Left renal cortex interstitium (tissue), 4 donors: Measurements from ENCODE around the gene STAT4. TPM values are rescaled to one million over a fixed set of nuclear protein-coding genes. Genes with fewer than 3 reads are reported as not detected.

Experiments used
- DNase-seq, 4 donors: peaks; one replicate each; pipeline ENCODE4 v3.0.0-alpha.2; 2013; ENCODE audit warnings: low read depth in 4 of 4, low spot score in 2 of 4, missing footprints in 1 of 4
- polyA plus RNA-seq, 4 donors: library from polyadenylated mRNA; unstranded; fragments of 120-200 nt; gene quantifications; one replicate each; pipeline ENCODE4 v1.2.1, GENCODE V29; 2013; ENCODE audit not compliant: insufficient read length in 4 of 4

The STAT4 gene
- polyA plus RNA-seq, 4 donors: 8.1 to 13.1 (median 9.3) TPM

GRCh38 chr2:191103774-191104173, 47.0 kb downstream of the STAT4 start:
- DNase-seq: no peak

GRCh38 chr2:191100216-191100615, 50.6 kb downstream of the STAT4 start:
- DNase-seq: no peak

DNA sequence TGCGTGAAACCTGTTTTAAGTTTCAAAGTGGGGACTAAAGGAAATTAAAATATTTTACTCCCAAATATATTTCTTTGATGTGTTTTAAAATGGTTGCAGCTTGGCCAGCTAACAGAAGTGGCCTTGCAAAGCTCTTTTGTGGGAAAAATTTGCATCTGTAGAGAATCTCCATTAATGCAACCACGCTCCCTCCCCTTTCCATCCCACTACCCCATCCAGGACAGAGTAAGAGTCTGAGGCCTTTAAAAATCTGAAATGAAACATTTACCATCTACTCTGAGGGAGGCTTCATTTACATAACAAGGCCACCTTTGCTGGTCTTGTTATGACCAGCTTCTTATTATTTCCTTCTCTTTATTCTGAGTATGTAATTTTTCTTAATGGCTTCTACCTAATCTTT, 63.5 kb downstream of the STAT4 start:
- DNase-seq: no peak

- no peak for DNase-seq
Measured at GRCh38 chr2:191086706-191087105, 64.1 kb downstream of the STAT4 start.

DNA sequence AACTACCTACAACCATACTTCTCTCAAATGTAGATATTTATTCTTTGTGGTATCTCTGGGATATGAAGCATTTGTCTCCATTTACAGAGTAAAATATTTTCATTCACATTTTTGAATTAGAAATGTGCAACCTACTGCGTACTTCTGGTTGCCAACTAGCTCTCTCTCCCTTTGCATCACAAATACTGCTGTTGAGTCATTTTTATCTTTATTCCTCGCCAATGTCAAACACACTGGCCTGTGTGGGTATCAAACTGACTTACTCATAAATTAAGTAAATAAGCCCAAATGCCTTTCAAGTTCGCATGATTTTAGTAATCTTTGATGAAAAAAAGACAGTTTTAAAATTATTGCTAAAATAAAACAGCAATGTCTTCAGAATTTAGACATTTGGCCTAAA, 67.3 kb downstream of the STAT4 start:
- no peak for DNase-seq

DNA sequence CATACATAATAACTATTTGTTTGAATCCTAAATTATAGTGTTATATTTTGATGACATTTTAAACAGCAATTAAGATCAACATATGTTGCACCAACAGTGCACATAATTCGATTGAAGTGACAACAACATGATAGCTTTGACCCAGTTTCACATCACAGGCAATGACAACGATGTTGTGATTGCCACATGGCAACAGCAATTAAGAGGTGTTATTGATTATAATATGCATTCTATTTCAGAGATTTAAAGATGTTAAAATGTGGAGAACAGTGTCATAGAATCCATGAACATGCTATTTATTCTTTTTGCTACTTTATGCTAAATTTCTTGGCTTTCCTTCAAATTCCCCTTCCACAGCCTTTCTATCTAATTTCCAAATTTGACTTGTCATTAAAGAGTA, 68.5 kb downstream of the STAT4 start:
- no peak for DNase-seq

DNA sequence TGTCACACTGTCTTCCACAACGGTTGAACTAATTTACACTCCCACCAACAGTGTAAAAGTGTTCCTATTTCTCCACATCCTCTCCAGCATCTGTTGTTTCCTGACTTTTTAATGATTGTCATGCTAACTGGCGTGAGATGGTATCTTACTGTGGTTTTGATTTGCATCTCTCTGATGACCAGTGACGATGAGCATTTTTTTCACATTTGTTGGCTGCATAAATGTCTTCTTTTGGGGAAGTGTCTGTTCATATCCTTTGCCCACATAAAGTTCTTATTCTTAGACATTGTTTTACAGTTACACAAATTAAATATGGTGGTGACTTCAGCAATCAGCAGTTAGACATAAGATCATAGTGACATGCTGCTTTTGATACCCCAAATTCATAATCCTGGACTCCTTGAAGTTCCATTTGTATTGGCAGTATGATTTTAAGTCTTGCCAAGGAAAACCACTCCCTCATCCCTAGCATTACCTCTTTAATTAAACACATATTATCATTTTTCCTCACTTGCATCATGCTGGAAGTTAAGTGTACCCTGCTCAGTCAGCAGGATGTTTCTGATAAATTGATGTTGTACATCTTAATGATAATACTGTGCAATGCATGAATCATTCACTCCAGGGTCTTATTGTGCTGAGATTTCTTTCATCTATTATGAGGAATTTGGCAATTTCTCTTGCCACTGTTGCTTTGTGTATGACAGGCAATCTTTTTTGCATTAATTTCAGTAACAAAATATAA, 69.2 kb downstream of the STAT4 start:
- DNase-seq: no peak

DNA sequence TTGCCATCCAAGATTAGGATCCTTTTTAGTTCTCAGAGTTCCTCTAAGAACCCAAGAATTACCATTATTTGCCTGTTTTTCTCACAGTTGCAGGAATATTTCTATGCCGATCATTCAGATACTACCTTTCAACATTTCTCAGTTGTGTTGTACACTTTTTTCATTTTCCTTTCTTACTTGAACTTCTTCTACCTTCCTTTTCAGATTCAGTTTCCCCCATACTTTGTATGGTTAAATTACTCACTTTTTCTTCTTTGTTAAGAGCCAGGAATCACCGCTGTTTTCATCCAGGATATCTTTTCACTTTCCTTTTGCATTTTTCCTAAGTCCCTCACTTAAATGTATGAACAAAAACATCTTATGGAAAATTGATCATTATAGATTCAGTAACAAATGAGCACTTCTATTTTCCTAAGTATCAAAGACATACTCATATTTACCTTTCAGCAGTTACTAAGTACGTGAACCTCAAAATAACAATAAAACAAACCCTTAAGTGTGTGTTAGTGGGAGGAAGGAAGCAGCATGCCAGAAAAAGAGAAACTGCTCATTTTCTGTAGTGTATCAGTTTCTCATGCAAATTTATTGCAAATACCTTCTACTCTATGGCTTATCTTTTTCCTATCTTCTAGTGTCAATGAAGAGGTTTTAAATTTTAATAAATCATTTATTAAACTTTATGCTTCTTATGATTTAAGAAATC, 72.5 kb downstream of the STAT4 start:
- no peak for DNase-seq

- DNase-seq: no peak
Measured at GRCh38 chr2:191070276-191070675, 80.5 kb downstream of the STAT4 start.

GRCh38 chr2:191069606-191070005, 81.2 kb downstream of the STAT4 start:
- no peak for DNase-seq

DNA sequence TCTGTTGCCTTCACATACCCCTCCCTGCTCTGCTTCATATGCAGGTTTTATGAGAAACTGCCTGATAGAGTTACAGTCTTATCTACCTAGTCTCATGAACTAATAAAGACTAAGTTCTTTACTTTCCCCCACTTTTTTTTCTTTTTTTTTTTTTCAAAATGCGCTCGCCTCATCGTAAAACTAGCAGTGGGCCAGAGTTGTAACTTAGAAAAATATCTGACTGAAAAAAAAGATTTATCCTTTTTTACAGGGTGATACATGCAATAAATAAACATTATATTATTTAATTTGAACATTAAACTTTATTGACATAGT, 83.9 kb downstream of the STAT4 start:
- no peak for DNase-seq

- DNase-seq: no peak
Measured at GRCh38 chr2:191066197-191066918, 84.4 kb downstream of the STAT4 start.

- DNase-seq: no peak
Measured at GRCh38 chr2:191065785-191066184, 85.0 kb downstream of the STAT4 start.

GRCh38 chr2:191064590-191064989, 86.2 kb downstream of the STAT4 start:
- no peak for DNase-seq

- no peak for DNase-seq
Measured at GRCh38 chr2:191063584-191063983, 87.2 kb downstream of the STAT4 start.

- no peak for DNase-seq
Measured at GRCh38 chr2:191061381-191061980, 89.3 kb downstream of the STAT4 start.

- no peak for DNase-seq
Measured at GRCh38 chr2:191059308-191059707, 91.5 kb downstream of the STAT4 start.

GRCh38 chr2:191056228-191056627, 94.6 kb downstream of the STAT4 start:
- DNase-seq: no peak

DNA sequence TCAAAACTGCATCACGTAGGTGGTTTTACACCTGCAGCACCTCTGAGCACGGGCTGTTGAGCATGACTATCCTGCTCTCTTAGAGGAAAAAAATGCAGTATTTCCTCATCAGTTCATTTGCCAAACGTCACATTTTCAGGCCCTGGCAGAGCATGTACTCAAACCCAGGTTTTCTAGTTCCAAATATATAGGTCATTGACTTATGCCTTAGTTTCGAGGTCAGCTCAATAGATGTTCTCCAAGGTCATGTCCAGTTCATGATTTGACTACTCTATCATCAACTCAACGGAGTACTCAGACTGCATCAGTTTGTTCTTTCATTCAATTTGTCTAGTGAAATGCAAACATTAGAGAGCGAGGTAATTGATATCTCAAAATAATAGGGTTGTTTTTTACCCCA, 97.5 kb downstream of the STAT4 start:
- DNase-seq: no peak

- peak in 3 of 4 donors; percentile 15 to 57 (median 41) for DNase-seq
Measured at GRCh38 chr2:191051825-191052778, 98.7 kb downstream of the STAT4 start.
